Stimulated activated CD8-positive, alpha-beta memory T cell treated with anti-CD3 and anti-CD28 coated beads, Interleukin-15, amount 100 ng/mL, for 1 hour (primary cell): ENCODE data around the gene SPTLC2.
"Not testable (repeated sequence)": the region's sequence is repeated elsewhere in the genome, so short reads cannot be mapped to it uniquely, and the experiment has no call there.

ENCODE experiments used
- DNase-seq: peaks from one replicate; pipeline ENCODE4 v3.0.0-alpha.2; 2020; ENCODE audit warnings: low read depth

Gene SPTLC2

GRCh38 chr14:77588411-77589025, 27.9 kb downstream of the SPTLC2 start:
- DNase-seq = not testable (repeated sequence)

- DNase-seq = no peak
These were observed 31.1 kb downstream of the SPTLC2 start for GRCh38 chr14:77585385-77585784.

- no peak for DNase-seq
These were observed 31.6 kb downstream of the SPTLC2 start for GRCh38 chr14:77584809-77585208.

- DNase-seq = no peak
These were observed 32.8 kb downstream of the SPTLC2 start for GRCh38 chr14:77583657-77584056.

- DNase-seq = no peak
These were observed 33.9 kb downstream of the SPTLC2 start for GRCh38 chr14:77582511-77582910.

- no peak for DNase-seq
These were observed 35.4 kb downstream of the SPTLC2 start for GRCh38 chr14:77580964-77581505.

GRCh38 chr14:77580477-77580876, 36.0 kb downstream of the SPTLC2 start:
- DNase-seq = no peak

GRCh38 chr14:77579780-77580179, 36.7 kb downstream of the SPTLC2 start:
- no peak for DNase-seq

- DNase-seq = no peak
These were observed 37.4 kb downstream of the SPTLC2 start for GRCh38 chr14:77579065-77579464.

GRCh38 chr14:77574446-77575115, 41.9 kb downstream of the SPTLC2 start:
- no peak for DNase-seq

- no peak for DNase-seq
These were observed 42.5 kb downstream of the SPTLC2 start for GRCh38 chr14:77573964-77574363.

GRCh38 chr14:77570706-77571268, 45.6 kb downstream of the SPTLC2 start:
- no peak for DNase-seq

- DNase-seq = no peak
These were observed 50.5 kb downstream of the SPTLC2 start for GRCh38 chr14:77565994-77566305.

- no peak for DNase-seq
These were observed 51.0 kb downstream of the SPTLC2 start for GRCh38 chr14:77565289-77565993.

- no peak for DNase-seq
These were observed 53.8 kb downstream of the SPTLC2 start for GRCh38 chr14:77562681-77563080.

- DNase-seq = no peak
These were observed 54.6 kb downstream of the SPTLC2 start for GRCh38 chr14:77561881-77562280.

GRCh38 chr14:77559381-77559780, 57.1 kb downstream of the SPTLC2 start:
- no peak for DNase-seq

- no peak for DNase-seq
These were observed 59.0 kb downstream of the SPTLC2 start for GRCh38 chr14:77557391-77557790.

- DNase-seq = no peak
These were observed 59.5 kb downstream of the SPTLC2 start for GRCh38 chr14:77556946-77557345.

- DNase-seq = no peak
These were observed 61.4 kb downstream of the SPTLC2 start for GRCh38 chr14:77554816-77555599.

- no peak for DNase-seq
These were observed 62.2 kb downstream of the SPTLC2 start for GRCh38 chr14:77554207-77554606.

- no peak for DNase-seq
These were observed 67.0 kb downstream of the SPTLC2 start for GRCh38 chr14:77549451-77549850.
